HS-5 (cell line): Measurements from ENCODE around the gene COQ6.
"Not testable (repeated sequence)": the region's sequence is repeated elsewhere in the genome, so short reads cannot be mapped to it uniquely, and the experiment has no call there.

ENCODE experiments used
- DNase-seq: peaks from one replicate; pipeline ENCODE4 v3.0.0-alpha.2; 2012; ENCODE audit warnings: low read depth

COQ6 gene

DNA sequence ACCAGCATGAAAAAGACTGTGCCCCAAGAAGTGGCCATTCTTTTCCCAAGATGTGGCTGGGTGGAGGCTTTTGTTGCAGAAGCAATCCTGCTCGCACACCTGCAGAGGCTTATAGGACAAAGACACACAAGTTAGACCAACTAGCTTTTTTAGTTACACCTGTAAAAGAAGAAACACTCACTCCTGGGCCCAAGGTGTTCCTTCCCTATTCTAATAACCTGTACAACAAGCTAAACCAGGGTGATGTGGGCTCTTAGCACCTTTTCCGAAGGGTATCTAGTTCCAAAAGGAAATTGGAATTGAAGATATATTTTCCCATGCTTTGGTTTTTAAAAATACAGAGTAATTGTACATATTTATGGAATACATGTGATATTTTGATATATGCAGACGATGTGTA is 38.0 kb downstream of the COQ6 start:
- no peak for DNase-seq

GRCh38 chr14:73988656-73989055 is 38.6 kb downstream of the COQ6 start:
- not testable (repeated sequence) for DNase-seq

GRCh38 chr14:73991092-73991491 is 41.0 kb downstream of the COQ6 start:
- no peak for DNase-seq

DNA sequence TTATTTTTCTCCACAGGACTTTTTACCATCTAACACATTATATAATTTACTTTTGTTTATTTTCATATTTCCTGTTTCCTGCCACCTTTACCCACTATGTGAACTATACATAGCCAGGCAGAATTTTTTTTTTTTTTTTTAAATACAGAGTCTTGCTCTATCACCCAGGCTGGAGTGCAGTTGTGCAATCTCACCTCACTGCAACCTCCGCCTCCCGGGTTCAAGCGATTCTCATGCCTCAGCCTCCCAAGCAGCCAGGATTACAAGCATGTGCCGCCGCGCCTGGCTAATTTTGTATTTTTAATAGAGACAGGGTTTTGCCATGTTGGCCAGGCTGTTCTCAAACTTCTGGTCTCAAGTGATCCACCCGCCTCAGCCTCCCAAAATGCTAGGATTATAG is 44.8 kb downstream of the COQ6 start:
- not testable (repeated sequence) for DNase-seq

DNA sequence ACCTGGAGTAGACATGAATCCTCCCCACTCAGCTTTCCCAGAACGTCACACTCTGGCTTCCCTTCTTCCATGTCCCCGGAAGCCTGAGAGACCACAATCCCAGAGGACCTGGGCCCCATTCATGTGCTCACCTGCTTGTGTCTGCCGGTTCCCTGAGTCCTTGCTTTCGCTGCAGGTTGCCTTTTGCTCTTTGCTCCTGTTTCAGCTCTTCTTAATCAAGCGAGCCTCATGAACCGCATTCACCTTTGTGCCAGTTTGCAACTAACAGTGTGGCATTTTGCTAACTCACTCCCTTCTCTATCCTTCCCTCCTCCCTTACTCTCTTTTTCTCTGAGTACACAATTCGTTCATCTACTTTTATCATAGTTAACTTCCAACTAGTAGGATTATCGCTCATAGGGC is 45.9 kb downstream of the COQ6 start:
- DNase-seq = no peak

DNA sequence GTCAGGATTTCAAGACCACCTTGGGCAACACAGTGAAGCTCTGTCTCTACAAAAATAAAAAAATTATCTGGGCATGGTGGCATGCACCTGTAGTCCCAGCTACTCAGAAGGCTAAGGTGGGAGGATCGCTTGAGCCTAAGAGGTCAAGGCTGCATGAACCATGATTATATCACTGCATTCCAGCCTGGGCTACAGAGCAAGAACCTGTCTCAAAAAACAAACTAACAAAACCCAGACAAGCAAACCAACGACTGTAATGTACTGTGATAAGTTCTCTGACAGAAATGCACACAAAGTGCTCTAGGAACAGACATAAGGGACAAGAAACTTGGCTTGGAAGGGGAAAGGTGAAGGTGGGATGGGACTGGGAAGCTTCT is 46.6 kb downstream of the COQ6 start:
- DNase-seq = no peak

DNA sequence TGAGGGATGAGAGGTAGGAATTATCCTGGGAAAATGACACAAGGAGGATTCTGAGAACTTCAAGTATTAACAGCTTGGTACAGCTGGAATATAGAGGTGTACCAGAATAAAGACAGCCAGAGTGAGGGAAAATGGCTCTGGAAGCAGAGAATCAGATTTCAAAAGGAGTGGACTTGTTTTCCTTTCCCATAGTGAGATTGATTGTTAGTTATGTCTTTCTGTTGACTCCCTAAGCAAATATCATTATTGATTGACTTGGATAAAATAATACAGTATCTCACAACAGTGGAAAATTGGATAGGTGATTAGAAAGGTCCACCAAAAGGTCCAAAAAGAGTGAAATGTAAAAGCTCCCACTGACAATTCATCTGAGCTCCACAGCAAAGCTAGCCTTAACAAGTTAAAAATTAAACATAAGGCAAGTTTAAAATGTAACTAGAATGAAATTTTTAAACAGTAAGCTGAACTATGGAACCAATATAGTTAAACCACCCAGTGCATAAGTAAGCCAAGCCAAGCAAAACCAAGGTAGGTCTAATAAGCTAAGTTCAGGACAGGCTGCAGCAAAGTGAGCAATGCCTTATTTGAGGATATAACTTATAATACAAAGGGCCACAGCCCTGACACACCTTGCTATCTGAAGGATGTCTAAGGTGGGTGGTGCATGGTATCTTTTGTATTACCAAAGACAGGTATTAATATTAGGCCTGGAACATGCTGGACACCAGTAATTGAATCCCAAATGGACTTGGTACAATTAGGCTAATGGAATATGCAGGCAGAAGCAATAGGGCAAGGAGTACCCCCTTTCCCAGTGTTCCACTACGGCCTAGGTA is 47.2 kb downstream of the COQ6 start:
- DNase-seq = no peak

DNA sequence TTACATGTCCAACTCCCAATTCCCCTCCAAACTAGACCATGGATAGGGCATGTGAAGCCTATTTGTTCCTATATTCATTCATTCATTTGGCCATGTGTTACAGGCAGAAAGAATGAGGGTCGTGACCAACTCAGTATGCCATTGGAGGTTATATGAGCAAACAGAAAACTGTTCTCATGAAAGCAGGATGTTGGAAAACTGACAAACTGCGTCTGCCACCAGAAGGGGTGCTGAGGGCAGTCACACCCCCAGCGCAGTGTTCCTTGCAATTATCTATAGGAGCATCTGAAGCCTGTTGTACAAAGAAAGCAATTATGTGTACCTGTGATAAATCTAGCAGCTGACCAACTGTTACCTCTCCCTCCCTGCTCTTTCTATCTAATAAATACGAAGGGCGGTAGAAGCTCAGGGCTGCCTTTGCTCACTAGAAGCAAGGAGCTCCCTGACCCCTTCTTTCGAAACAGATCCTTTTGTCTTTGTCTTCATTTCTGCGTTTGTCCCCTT is 47.9 kb downstream of the COQ6 start:
- no peak for DNase-seq

- no peak for DNase-seq
Observed at GRCh38 chr14:73998726-73999125, 48.6 kb downstream of the COQ6 start.

- not testable (repeated sequence) for DNase-seq
Observed at GRCh38 chr14:74005664-74006063, 55.6 kb downstream of the COQ6 start.

DNA sequence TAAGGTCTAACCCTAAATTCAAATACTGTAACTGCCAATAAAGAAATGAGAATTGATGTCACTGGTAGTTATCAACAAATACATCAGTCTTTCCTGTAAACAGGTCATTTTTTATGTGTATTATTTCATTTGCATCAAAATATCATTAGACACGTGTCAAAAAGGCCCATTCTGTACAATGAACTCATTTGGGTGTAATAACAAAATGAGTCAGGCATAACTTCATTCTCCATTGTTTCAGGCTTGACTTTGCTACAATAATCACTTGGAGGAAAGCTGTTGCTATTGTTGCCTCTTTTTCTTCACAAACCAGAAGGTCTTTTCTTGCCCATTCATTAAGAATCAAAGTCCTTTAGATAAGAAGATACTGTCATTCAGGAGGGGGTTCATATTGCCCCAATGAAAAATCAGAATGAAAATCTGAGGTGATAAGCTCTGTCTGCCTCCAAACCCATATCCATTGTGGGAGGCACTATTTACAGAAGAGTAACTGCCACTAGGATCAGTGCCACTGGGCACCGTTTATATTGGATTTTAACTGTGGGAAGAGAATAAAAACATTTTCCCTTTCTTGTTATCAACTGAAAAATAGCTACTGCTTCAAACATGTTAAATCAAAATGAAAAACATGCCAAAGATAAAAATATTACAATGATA is 58.9 kb downstream of the COQ6 start:
- DNase-seq = no peak
